ENCODE data around the gene APCDD1L.

The APCDD1L gene

DNA sequence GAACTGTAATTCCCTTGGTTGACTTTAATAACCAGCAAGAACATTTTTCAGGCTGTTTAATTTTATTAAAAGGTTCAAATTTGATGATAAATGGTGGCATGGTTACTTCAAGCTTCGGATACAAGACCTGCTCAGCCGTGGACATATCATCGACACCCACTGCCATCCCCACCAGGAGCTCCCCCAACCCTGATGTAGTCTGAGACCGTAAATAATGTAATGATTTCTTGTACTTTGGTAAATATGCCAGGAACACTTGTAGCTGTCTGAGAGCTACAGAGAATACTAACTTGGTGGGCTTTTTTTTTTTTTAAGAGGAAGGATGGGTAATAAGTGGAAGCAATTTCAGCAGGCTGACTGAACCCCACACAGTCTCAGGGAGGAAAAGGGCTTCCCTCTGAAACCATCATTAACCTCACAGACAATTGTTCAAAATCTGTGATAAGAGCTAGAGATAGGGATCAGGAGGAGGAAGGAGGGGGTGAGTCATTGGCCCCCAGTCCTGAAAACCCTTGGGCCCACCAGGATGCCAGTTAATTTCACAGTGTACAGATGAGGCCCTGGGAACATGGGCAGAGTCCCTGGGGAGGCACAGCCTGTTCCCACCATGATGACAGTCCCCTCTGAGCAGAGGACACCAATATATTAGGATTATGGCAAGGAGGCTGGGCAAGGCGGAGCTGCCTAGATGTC, 56.0 kb downstream of the APCDD1L start:
- peaks cover 23 to 43% (median 41%) of the 10 kb centered on the region in 10 experiments for H3K4me1 ChIP-seq
- H3K4me2 ChIP-seq = peak overlapping the region; percentile 49 to 90 (median 81); a peak in 21 of 22 replicates
- H3K9me3 ChIP-seq (replicated peaks in 1 of 11) = peaks cover 11 to 29% (median 24%) of the 10 kb centered on the region in 11 experiments
- H4K20me1 ChIP-seq = peaks cover 5 to 43% (median 30%) of the 10 kb centered on the region in 11 experiments; a peak in 20 of 22 replicates
- H3K36me3 ChIP-seq = peaks cover 0 to 11% (median 4%) of the 10 kb centered on the region in 11 experiments; a peak in 16 of 22 replicates
- H3K27me3 ChIP-seq = no peaks in the 10 kb centered on the region
- H3K9ac ChIP-seq = peak overlapping the region in 3 of 11 experiments; percentile 9 to 34 (median 12); a peak in 3 of 22 replicates
- H3K4me3 ChIP-seq = peak overlapping the region in 1 of 10 experiments; percentile 3; a peak in 1 of 20 replicates
- TF ChIP-seq Cebpa-rat (IDR thresholded peaks at IDR 0.05) = no peak
- peak overlapping the region in 2 of 11 experiments; percentile 13 to 43; a peak in 2 of 22 replicates for H3K27ac ChIP-seq

- no peak overlapping the region for H3K9ac ChIP-seq
- H4K20me1 ChIP-seq = peaks cover 5 to 43% (median 30%) of the 10 kb centered on the region in 11 experiments; a peak in 20 of 22 replicates
- peaks cover 18 to 35% (median 31%) of the 10 kb centered on the region in 11 experiments for H3K9me3 ChIP-seq (replicated peaks in 1 of 11)
- H3K36me3 ChIP-seq = peaks cover 0 to 17% (median 11%) of the 10 kb centered on the region in 11 experiments; a peak in 16 of 22 replicates
- peaks cover 23 to 43% (median 41%) of the 10 kb centered on the region in 10 experiments for H3K4me1 ChIP-seq
- H3K27me3 ChIP-seq = no peaks in the 10 kb centered on the region
- H3K4me3 ChIP-seq = no peak overlapping the region
- peak overlapping the region in 1 of 11 experiments; percentile 43; a peak in 1 of 22 replicates for H3K27ac ChIP-seq
- peak overlapping the region; percentile 53 to 90 (median 81) for H3K4me2 ChIP-seq
- no peak for TF ChIP-seq Cebpa-rat (IDR thresholded peaks at IDR 0.05)
These were observed 56.7 kb downstream of the APCDD1L start for GRCh38 chr20:58458342-58459057.

GRCh38 chr20:58457083-58457695, 58.0 kb downstream of the APCDD1L start:
- no peak overlapping the region for H3K27ac ChIP-seq
- H3K4me1 ChIP-seq = peaks cover 23 to 43% (median 41%) of the 10 kb centered on the region in 10 experiments
- no peak overlapping the region for H3K4me3 ChIP-seq
- H3K36me3 ChIP-seq = peaks cover 7 to 28% (median 23%) of the 10 kb centered on the region in 11 experiments; a peak in 19 of 22 replicates
- H3K9me3 ChIP-seq (replicated peaks in 1 of 11) = peaks cover 23 to 34% (median 30%) of the 10 kb centered on the region in 11 experiments
- no peak overlapping the region for H3K9ac ChIP-seq
- no peaks in the 10 kb centered on the region for H3K27me3 ChIP-seq
- peaks cover 5 to 43% (median 30%) of the 10 kb centered on the region in 11 experiments; a peak in 20 of 22 replicates for H4K20me1 ChIP-seq
- H3K4me2 ChIP-seq = peak overlapping the region in 10 of 11 experiments; percentile 24 to 90 (median 80); a peak in 16 of 22 replicates
- TF ChIP-seq Cebpa-rat (IDR thresholded peaks at IDR 0.05) = no peak

DNA sequence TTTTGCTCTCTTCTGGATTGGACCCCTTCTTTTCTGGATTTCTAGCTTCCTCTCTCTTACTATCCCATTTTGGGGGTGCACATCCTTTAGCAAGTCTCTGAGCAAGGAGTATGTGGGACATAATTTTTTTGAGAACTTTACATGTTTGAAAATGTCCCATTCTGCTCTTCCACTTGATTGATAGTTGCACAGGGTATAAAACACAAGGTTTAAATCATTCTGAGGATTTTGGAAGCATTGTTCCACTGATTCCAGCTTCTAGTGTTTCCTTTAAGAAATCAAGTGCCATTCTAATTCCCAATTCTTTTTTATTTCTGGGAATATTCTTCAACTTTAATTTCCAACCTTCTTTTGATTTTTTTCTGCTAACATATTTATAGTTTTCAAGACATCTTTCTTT, 60.7 kb downstream of the APCDD1L start:
- Histone ChIP-seq H3K9ac (no peak overlapping the region), H3K9me3 (replicated peaks in 1 of 11) (peaks cover 23 to 42% (median 33%) of the 10 kb centered on the region in 11 experiments), H3K36me3 (peaks cover 31 to 55% (median 45%) of the 10 kb centered on the region in 11 experiments)

GRCh38 chr20:58453391-58453790, 61.8 kb downstream of the APCDD1L start:
- TF ChIP-seq Cebpa-rat (IDR thresholded peaks at IDR 0.05) = no peak
- Histone ChIP-seq H3K9ac (no peak overlapping the region), H3K27ac (no peak overlapping the region), H3K36me3 (peaks cover 41 to 66% (median 54%) of the 10 kb centered on the region in 11 experiments), H4K20me1 (peaks cover 0 to 31% (median 16%) of the 10 kb centered on the region in 11 experiments; a peak in 17 of 22 replicates), H3K9me3 (replicated peaks in 1 of 11) (peaks cover 23 to 42% (median 33%) of the 10 kb centered on the region in 11 experiments), H3K27me3 (no peaks in the 10 kb centered on the region), H3K4me1 (peaks cover 8 to 20% (median 17%) of the 10 kb centered on the region in 10 experiments), H3K4me2 (no peak overlapping the region), H3K4me3 (no peak overlapping the region)

More for the DNA sequence above, 60.7 kb downstream of the APCDD1L start:
- Histone ChIP-seq H3K27ac (no peak overlapping the region), H3K27me3 (no peaks in the 10 kb centered on the region), H3K4me1 (peaks cover 19 to 31% (median 27%) of the 10 kb centered on the region in 10 experiments), H3K4me3 (no peak overlapping the region; a peak in 1 of 20 replicates), H3K4me2 (no peak overlapping the region), H4K20me1 (peaks cover 2 to 37% (median 24%) of the 10 kb centered on the region in 11 experiments; a peak in 21 of 22 replicates)
- no peak for TF ChIP-seq Cebpa-rat (IDR thresholded peaks at IDR 0.05)

GRCh38 chr20:58452667-58453255, 62.4 kb downstream of the APCDD1L start:
- H3K36me3 ChIP-seq = peaks cover 45 to 72% (median 58%) of the 10 kb centered on the region in 11 experiments
- no peak for TF ChIP-seq Cebpa-rat (IDR thresholded peaks at IDR 0.05)
- peaks cover 0 to 31% (median 20%) of the 10 kb centered on the region in 11 experiments; a peak in 18 of 22 replicates for H4K20me1 ChIP-seq
- H3K9ac ChIP-seq = no peak overlapping the region
- no peak overlapping the region for H3K4me3 ChIP-seq
- no peaks in the 10 kb centered on the region for H3K27me3 ChIP-seq
- H3K4me1 ChIP-seq = peaks cover 2 to 17% (median 12%) of the 10 kb centered on the region in 10 experiments
- peaks cover 23 to 42% (median 33%) of the 10 kb centered on the region in 11 experiments for H3K9me3 ChIP-seq (replicated peaks in 1 of 11)
- H3K27ac ChIP-seq = no peak overlapping the region
- H3K4me2 ChIP-seq = no peak overlapping the region

DNA sequence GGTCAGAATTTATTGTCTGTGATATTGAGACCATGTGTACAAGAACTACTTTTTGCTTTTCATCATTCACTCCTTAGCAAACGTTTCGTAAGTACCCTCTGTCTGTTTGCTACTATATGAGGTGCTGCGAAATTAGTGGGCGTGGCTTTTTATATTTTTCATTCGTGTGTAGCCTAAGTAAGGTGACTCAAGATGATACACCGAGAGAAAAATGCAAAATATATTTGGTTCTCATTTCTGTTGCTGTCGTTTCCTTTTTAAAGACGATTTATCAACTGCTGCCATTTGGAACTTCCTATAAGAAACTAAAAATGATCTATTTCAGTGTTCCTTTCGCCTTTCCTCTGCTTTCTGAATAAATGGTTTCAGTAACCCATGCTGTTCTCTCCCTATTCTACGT, 64.9 kb downstream of the APCDD1L start:
- H4K20me1 ChIP-seq = peaks cover 9 to 44% (median 34%) of the 10 kb centered on the region in 11 experiments; a peak in 18 of 22 replicates
- H3K9ac ChIP-seq = no peak overlapping the region
- peaks cover 21 to 38% (median 30%) of the 10 kb centered on the region in 11 experiments for H3K9me3 ChIP-seq (replicated peaks in 1 of 11)
- no peak for TF ChIP-seq Cebpa-rat (IDR thresholded peaks at IDR 0.05)
- no peaks in the 10 kb centered on the region for H3K27me3 ChIP-seq
- H3K27ac ChIP-seq = no peak overlapping the region
- H3K4me1 ChIP-seq = peaks cover 0 to 28% (median 9%) of the 10 kb centered on the region in 10 experiments; a peak in 13 of 20 replicates
- H3K36me3 ChIP-seq = peaks cover 64 to 95% (median 73%) of the 10 kb centered on the region in 11 experiments
- no peak overlapping the region for H3K4me3 ChIP-seq
- no peak overlapping the region for H3K4me2 ChIP-seq

- H3K4me2 ChIP-seq = no peak overlapping the region
- peaks cover 16 to 33% (median 26%) of the 10 kb centered on the region in 11 experiments for H3K9me3 ChIP-seq (replicated peaks in 1 of 11)
- H3K36me3 ChIP-seq = peaks cover 65 to 96% (median 75%) of the 10 kb centered on the region in 11 experiments
- no peak overlapping the region for H3K9ac ChIP-seq
- H3K27me3 ChIP-seq = no peaks in the 10 kb centered on the region
- H3K4me1 ChIP-seq = peaks cover 0 to 33% (median 14%) of the 10 kb centered on the region in 10 experiments; a peak in 17 of 20 replicates
- no peak overlapping the region for H3K27ac ChIP-seq
- no peak for TF ChIP-seq Cebpa-rat (IDR thresholded peaks at IDR 0.05)
- no peak overlapping the region for H3K4me3 ChIP-seq
- peaks cover 14 to 49% (median 39%) of the 10 kb centered on the region in 11 experiments; a peak in 18 of 22 replicates for H4K20me1 ChIP-seq
These were observed 65.4 kb downstream of the APCDD1L start for GRCh38 chr20:58449681-58450221.

Measured in BLaER1 treated with 17β-estradiol and CSF1 and Interleukin-3, amounts not matched to agents 10 nM and 100 nM (cell line).